Activated naive CD4-positive, alpha-beta T cell treated with anti-CD3 and anti-CD28 coated beads, Interleukin-2, amount 50 U/mL, for 72 hours (primary cell): ENCODE results near the gene ALS2. TPM values are rescaled to one million over a fixed set of nuclear protein-coding genes. Genes with fewer than 3 reads are reported as not detected.

Experiments
- ATAC-seq, 2 donors: fragments of 150-1000 bp; cut with Tn5 transposase; 2 replicates each; pipeline ENCODE4 v1.10.0; 2021; ENCODE audit warnings: mild to moderate bottlenecking in 2 of 2, moderate library complexity in 2 of 2
- DNase-seq, 2 donors: peaks; one replicate each; pipeline ENCODE4 v3.0.0; 2021 to 2022; ENCODE audit warnings: low spot score in 2 of 2
- H3K27ac Mint-ChIP-seq, 2 donors: one replicate each; pipeline ENCODE4 v1.8.0; 2022; ENCODE audit warnings: mild to moderate bottlenecking in 2 of 2, mixed read lengths in 2 of 2
- H3K36me3 Mint-ChIP-seq, 2 donors: one replicate each; pipeline ENCODE4 v1.8.0; 2022; ENCODE audit warnings: mixed read lengths in 2 of 2
- H3K9me3 Mint-ChIP-seq, 2 donors: one replicate each; pipeline ENCODE4 v1.8.0; 2022; ENCODE audit warnings: mixed read lengths in 2 of 2
- total RNA-seq, 2 donors: library from RNA; stranded (reverse); gene quantifications; one replicate each; pipeline ENCODE4 v1.2.3, GENCODE V29; 2022

Gene ALS2
- total RNA-seq, 2 donors from 2014 or later = 12.1 to 12.7 TPM

GRCh38 chr2:201797175-201797840 is 16.6 kb upstream of the ALS2 start:
- Mint-ChIP-seq H3K9me3 (no peaks in the 10 kb centered on the region), H3K36me3 (no peaks in the 10 kb centered on the region), H3K27ac (no peak overlapping the region)
- DNase-seq (no peak), ATAC-seq (no peak)

GRCh38 chr2:201796478-201796865 is 15.7 kb upstream of the ALS2 start:
- DNase-seq (no peak), ATAC-seq (no peak)
- Mint-ChIP-seq H3K9me3 (no peaks in the 10 kb centered on the region), H3K36me3 (no peaks in the 10 kb centered on the region), H3K27ac (no peak overlapping the region)

GRCh38 chr2:201795607-201796477 is 15.1 kb upstream of the ALS2 start:
- peak in 1 of 2 donors; percentile 7 for DNase-seq
- no peak for ATAC-seq
- H3K9me3 Mint-ChIP-seq = no peaks in the 10 kb centered on the region
- H3K36me3 Mint-ChIP-seq = no peaks in the 10 kb centered on the region
- H3K27ac Mint-ChIP-seq = no peak overlapping the region

- Mint-ChIP-seq H3K9me3 (no peaks in the 10 kb centered on the region), H3K36me3 (no peaks in the 10 kb centered on the region), H3K27ac (no peak overlapping the region)
- no peak for DNase-seq
- no peak for ATAC-seq
Observed at GRCh38 chr2:201794294-201794693, 13.6 kb upstream of the ALS2 start.

- ATAC-seq = no peak
- H3K9me3 Mint-ChIP-seq = no peaks in the 10 kb centered on the region
- no peak overlapping the region for H3K27ac Mint-ChIP-seq
- DNase-seq = no peak
- no peaks in the 10 kb centered on the region for H3K36me3 Mint-ChIP-seq
Observed at GRCh38 chr2:201793631-201794030, 12.9 kb upstream of the ALS2 start.

- Mint-ChIP-seq H3K27ac (no peak overlapping the region), H3K36me3 (no peaks in the 10 kb centered on the region), H3K9me3 (no peaks in the 10 kb centered on the region)
- ATAC-seq (no peak), DNase-seq (no peak)
Observed at GRCh38 chr2:201790989-201791388, 10.3 kb upstream of the ALS2 start.

GRCh38 chr2:201790291-201790690 is 9.6 kb upstream of the ALS2 start:
- DNase-seq = no peak
- Mint-ChIP-seq H3K9me3 (no peaks in the 10 kb centered on the region), H3K27ac (no peak overlapping the region), H3K36me3 (no peaks in the 10 kb centered on the region)
- no peak for ATAC-seq

GRCh38 chr2:201789395-201789794 is 8.7 kb upstream of the ALS2 start:
- DNase-seq (no peak), ATAC-seq (no peak)
- H3K9me3 Mint-ChIP-seq = no peaks in the 10 kb centered on the region
- no peak overlapping the region for H3K27ac Mint-ChIP-seq
- no peaks in the 10 kb centered on the region for H3K36me3 Mint-ChIP-seq

GRCh38 chr2:201788371-201788770 is 7.6 kb upstream of the ALS2 start:
- H3K27ac Mint-ChIP-seq = no peak overlapping the region
- DNase-seq = no peak
- no peaks in the 10 kb centered on the region for H3K36me3 Mint-ChIP-seq
- no peaks in the 10 kb centered on the region for H3K9me3 Mint-ChIP-seq
- no peak for ATAC-seq

GRCh38 chr2:201786471-201786870 is 5.7 kb upstream of the ALS2 start:
- ATAC-seq (no peak), DNase-seq (no peak)
- Mint-ChIP-seq H3K9me3 (no peaks in the 10 kb centered on the region), H3K36me3 (peaks cover 0 to 5% of the 10 kb centered on the region in 2 donors), H3K27ac (no peak overlapping the region)

GRCh38 chr2:201785135-201785534 is 4.4 kb upstream of the ALS2 start:
- ATAC-seq = no peak

GRCh38 chr2:201784563-201784962 is 3.8 kb upstream of the ALS2 start:
- Mint-ChIP-seq H3K27ac (no peak overlapping the region), H3K9me3 (no peaks in the 10 kb centered on the region), H3K36me3 (peaks cover 0 to 10% of the 10 kb centered on the region in 2 donors)
- ATAC-seq = no peak
- DNase-seq = no peak

More at GRCh38 chr2:201785135-201785534, 4.4 kb upstream of the ALS2 start:
- Mint-ChIP-seq H3K9me3 (no peaks in the 10 kb centered on the region), H3K27ac (no peak overlapping the region), H3K36me3 (peaks cover 0 to 10% of the 10 kb centered on the region in 2 donors)
- no peak for DNase-seq

- peak in 1 of 2 donors; percentile 13 for DNase-seq
- H3K27ac Mint-ChIP-seq = peak overlapping the region; percentile 88 to 95
- peaks cover 0 to 10% of the 10 kb centered on the region in 2 donors for H3K36me3 Mint-ChIP-seq
- no peaks in the 10 kb centered on the region for H3K9me3 Mint-ChIP-seq
- ATAC-seq = no peak
Observed at GRCh38 chr2:201781557-201782051, 871 bp upstream of the ALS2 start.

- H3K36me3 Mint-ChIP-seq = peaks cover 0 to 10% of the 10 kb centered on the region in 2 donors
- no peaks in the 10 kb centered on the region for H3K9me3 Mint-ChIP-seq
Observed at GRCh38 chr2:201779901-201780673, 646 bp downstream of the ALS2 start.

GRCh38 chr2:201777869-201778268 is 2.9 kb downstream of the ALS2 start:
- peaks cover 0 to 10% of the 10 kb centered on the region in 2 donors for H3K36me3 Mint-ChIP-seq
- ATAC-seq (no peak), DNase-seq (no peak)
- H3K27ac Mint-ChIP-seq = no peak overlapping the region
- no peaks in the 10 kb centered on the region for H3K9me3 Mint-ChIP-seq

More at GRCh38 chr2:201779901-201780673, 646 bp downstream of the ALS2 start:
- no peak for ATAC-seq
- H3K27ac Mint-ChIP-seq = peak overlapping the region; percentile 86 to 88
- peak in 1 of 2 donors; percentile 56 for DNase-seq

GRCh38 chr2:201777043-201777442 is 3.7 kb downstream of the ALS2 start:
- Mint-ChIP-seq H3K9me3 (no peaks in the 10 kb centered on the region), H3K36me3 (peaks cover 0 to 10% of the 10 kb centered on the region in 2 donors), H3K27ac (no peak overlapping the region)
- DNase-seq = no peak
- no peak for ATAC-seq

GRCh38 chr2:201775326-201775725 is 5.4 kb downstream of the ALS2 start:
- Mint-ChIP-seq H3K27ac (no peak overlapping the region), H3K9me3 (no peaks in the 10 kb centered on the region), H3K36me3 (no peaks in the 10 kb centered on the region)
- ATAC-seq (no peak), DNase-seq (no peak)
